ENCODE data around the gene SMPDL3B. TPM values are rescaled to one million over a fixed set of nuclear protein-coding genes. Genes with fewer than 3 reads are reported as not detected.
"Not testable (repeated sequence)": the region's sequence is repeated elsewhere in the genome, so short reads cannot be mapped to it uniquely, and the experiment has no call there.

Gene SMPDL3B
- total RNA-seq, 3 donors from 2014 or later, result 17.3 to 45.4 (median 30.9) TPM

- Histone ChIP-seq H3K4me1 (ENCODE audit: low read depth) (no peaks in the 10 kb centered on the region), H3K9me3 (no peaks in the 10 kb centered on the region), H3K36me3 (ENCODE audit: low read depth) (peaks cover 4% of the 10 kb centered on the region), H3K4me3 (no peak overlapping the region)
- intact Hi-C loops (cut with DNase I, micrococcal nuclease), result loop anchor here in 1 of 2 donors (10.0 kb wide), 1 partner anchor 621 kb away; no protein-coding TSS in a partner anchor
- TF ChIP-seq, protein P1, sequence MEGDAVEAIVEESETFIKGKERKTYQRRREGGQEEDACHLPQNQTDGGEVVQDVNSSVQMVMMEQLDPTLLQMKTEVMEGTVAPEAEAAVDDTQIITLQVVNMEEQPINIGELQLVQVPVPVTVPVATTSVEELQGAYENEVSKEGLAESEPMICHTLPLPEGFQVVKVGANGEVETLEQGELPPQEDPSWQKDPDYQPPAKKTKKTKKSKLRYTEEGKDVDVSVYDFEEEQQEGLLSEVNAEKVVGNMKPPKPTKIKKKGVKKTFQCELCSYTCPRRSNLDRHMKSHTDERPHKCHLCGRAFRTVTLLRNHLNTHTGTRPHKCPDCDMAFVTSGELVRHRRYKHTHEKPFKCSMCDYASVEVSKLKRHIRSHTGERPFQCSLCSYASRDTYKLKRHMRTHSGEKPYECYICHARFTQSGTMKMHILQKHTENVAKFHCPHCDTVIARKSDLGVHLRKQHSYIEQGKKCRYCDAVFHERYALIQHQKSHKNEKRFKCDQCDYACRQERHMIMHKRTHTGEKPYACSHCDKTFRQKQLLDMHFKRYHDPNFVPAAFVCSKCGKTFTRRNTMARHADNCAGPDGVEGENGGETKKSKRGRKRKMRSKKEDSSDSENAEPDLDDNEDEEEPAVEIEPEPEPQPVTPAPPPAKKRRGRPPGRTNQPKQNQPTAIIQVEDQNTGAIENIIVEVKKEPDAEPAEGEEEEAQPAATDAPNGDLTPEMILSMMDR (IDR thresholded peaks at IDR 0.05), result no peak
- no peak for ATAC-seq
- DNase-seq, result no peak
Measured at GRCh38 chr1:27994060-27994459, 59.3 kb downstream of the SMPDL3B start.

GRCh38 chr1:27994526-27994925 lies 59.7 kb downstream of the SMPDL3B start:
- not testable (repeated sequence) for H3K4me3 ChIP-seq; DNase-seq; H3K4me1 ChIP-seq (ENCODE audit: low read depth); H3K9me3 ChIP-seq; ATAC-seq; H3K36me3 ChIP-seq (ENCODE audit: low read depth)
- intact Hi-C loops (cut with DNase I, micrococcal nuclease), result loop anchor here in 1 of 2 donors (10.0 kb wide), 1 partner anchor 620 kb away; no protein-coding TSS in a partner anchor

DNA sequence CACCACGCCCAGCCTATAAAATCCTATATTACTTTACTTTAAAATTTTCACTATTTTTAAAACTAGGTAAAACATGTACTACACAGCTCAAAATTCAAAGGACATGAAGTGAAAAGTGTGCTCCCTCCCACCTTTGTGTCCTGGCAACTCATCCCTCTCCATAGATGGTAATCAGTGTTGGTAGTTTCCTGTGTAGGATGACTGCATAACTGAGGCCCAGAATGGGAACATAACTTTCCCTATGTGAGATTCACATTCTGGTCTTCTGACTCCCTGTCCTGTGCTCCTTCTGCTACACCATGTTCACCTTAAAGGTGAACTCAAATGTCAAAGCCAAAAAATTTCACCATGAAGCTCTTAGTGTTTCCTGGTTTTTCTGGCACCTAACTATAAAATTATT lies 64.3 kb downstream of the SMPDL3B start:
- TF ChIP-seq, protein P1 (IDR thresholded peaks at IDR 0.05), result no peak
- ATAC-seq (no peak), DNase-seq (no peak)
- intact Hi-C loops (cut with DNase I, micrococcal nuclease), result loop anchor here in 1 of 2 donors (10.0 kb wide), 1 partner anchor 616 kb away; no protein-coding TSS in a partner anchor
- Histone ChIP-seq H3K9me3 (no peaks in the 10 kb centered on the region), H3K4me3 (no peak overlapping the region), H3K4me1 (ENCODE audit: low read depth) (no peaks in the 10 kb centered on the region), H3K36me3 (ENCODE audit: low read depth) (peaks cover 6% of the 10 kb centered on the region)

GRCh38 chr1:28002600-28002999 lies 67.8 kb downstream of the SMPDL3B start:
- no peak for DNase-seq
- intact Hi-C loops (cut with DNase I, micrococcal nuclease), result no loop called here

DNA sequence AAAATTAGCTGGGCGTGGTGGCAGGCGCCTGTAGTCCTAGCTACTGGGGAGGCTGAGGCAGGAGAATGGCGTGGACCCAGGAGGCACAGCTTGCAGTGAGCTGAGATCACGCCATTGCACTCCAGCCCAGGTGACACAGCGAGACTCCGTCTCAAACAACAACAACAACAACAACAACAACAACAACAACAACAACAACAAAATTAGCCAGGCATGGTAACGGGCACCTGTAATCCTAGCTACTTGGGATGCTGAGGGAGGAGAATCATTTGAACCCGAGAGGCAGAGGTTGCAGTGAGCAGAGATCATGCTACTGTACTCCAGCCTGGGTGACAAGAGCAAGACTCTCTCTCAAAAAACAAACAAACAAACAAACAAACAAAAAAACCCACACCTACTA lies 68.3 kb downstream of the SMPDL3B start:
- H3K9me3 ChIP-seq; H3K4me1 ChIP-seq (ENCODE audit: low read depth); H3K4me3 ChIP-seq; intact Hi-C loops (cut with DNase I, micrococcal nuclease); H3K36me3 ChIP-seq (ENCODE audit: low read depth); DNase-seq; ATAC-seq: not testable (repeated sequence)

More at GRCh38 chr1:28002600-28002999, 67.8 kb downstream of the SMPDL3B start:
- ATAC-seq, result no peak
- no peaks in the 10 kb centered on the region for H3K9me3 ChIP-seq
- peaks cover 6% of the 10 kb centered on the region for H3K36me3 ChIP-seq (ENCODE audit: low read depth)
- H3K4me1 ChIP-seq (ENCODE audit: low read depth), result no peaks in the 10 kb centered on the region
- TF ChIP-seq, protein P1 (IDR thresholded peaks at IDR 0.05), result no peak
- H3K4me3 ChIP-seq, result no peak overlapping the region

Other genes with a start within 250 kb of the SMPDL3B start
- 10 to 100 TPM; 10.6 to 17.5 (median 14.0) TPM for gene FAM76A, start 209.0 kb upstream of the SMPDL3B start, total RNA-seq
- 10 to 100 TPM; 58.1 to 64.9 (median 61.8) TPM for gene STX12, start 161.8 kb upstream of the SMPDL3B start, total RNA-seq
- gene PPP1R8, start 104.2 kb upstream of the SMPDL3B start, total RNA-seq, result 10 to 100 TPM; 29.1 to 33.7 (median 31.0) TPM
- gene THEMIS2, start 62.5 kb upstream of the SMPDL3B start, total RNA-seq, result 10 to 100 TPM in 2 of 3 donors, 1 to 10 TPM in 1; 3.8 to 17.7 (median 15.6) TPM
- 10 to 100 TPM; 14.2 to 20.6 (median 19.2) TPM for gene RPA2, start 20.4 kb upstream of the SMPDL3B start, total RNA-seq
- 1 to 10 TPM; 8.2 to 9.8 (median 9.1) TPM for gene XKR8, start 25.0 kb downstream of the SMPDL3B start, total RNA-seq
- 10 to 100 TPM; 19.2 to 22.8 (median 19.9) TPM for gene EYA3, start 153.6 kb downstream of the SMPDL3B start, total RNA-seq
- gene PTAFR, start 241.7 kb downstream of the SMPDL3B start, total RNA-seq, result 1 to 10 TPM; 2.4 to 4.8 (median 4.0) TPM

Data from mucosa of descending colon (tissue), 3 donors.